ENCODE data around the gene SHC2.

- TF ChIP-seq CTCF (IDR thresholded peaks at IDR 0.05) = no peak
- no peak for TF ChIP-seq POLR2AphosphoS5 (IDR thresholded peaks at IDR 0.05; ENCODE audit: insufficient read depth in 1 of 2, low read depth in 1 of 2)
- no peak for TF ChIP-seq POLR2A (IDR thresholded peaks at IDR 0.05)
These were observed 23.8 kb downstream of the SHC2 start for GRCh38 chr19:437041-437440.

All from vagina (tissue), 2 donors.